HG03521 (cell line): Measurements from ENCODE around the gene MAML3.

Experiments used
- ATAC-seq: cut with Tn5 transposase; IDR thresholded peaks from one replicate; pipeline ENCODE4 v1.9.1; 2021; ENCODE audit warnings: mild to moderate bottlenecking, moderate library complexity; ENCODE audit not compliant: unreplicated experiment

The MAML3 gene

DNA sequence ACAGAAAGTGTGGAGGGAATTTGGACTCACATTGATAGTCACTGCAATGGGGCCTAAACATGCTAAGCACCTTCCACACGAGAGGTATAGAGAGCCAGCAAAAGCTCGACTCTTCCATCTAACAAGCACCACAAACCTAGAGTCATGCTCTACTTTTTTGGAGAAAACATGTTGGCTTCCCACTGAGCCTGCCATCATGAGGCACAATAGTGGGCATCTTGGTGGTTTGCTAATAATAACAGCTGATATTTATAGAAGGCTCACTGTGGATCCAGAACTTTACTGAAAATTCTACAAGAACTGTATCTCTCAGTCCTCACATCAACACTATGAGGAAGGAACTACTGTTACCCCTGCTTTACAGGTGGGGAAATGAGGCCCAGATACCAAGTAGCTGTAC lies 26.6 kb downstream of the MAML3 start:
- ATAC-seq, result no peak

DNA sequence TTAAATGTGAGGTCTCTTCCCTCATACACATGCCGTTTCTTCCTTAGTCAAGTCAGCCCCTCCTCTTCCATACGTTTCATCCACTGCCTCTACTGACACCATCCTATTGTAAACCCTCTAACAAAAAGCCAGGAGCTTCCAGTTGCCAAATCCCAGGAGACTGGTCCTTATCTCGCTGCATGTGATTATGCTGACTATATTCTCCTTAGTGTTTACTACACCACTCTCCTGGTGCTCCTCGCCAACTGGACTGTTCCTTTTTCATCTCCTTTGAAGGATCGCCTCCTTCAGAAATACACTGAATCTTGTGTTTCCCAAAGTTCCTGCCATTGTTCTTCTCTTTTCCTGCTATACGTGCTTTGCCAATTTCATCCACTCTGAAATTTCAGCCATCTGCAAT lies 27.7 kb downstream of the MAML3 start:
- ATAC-seq, result no peak

DNA sequence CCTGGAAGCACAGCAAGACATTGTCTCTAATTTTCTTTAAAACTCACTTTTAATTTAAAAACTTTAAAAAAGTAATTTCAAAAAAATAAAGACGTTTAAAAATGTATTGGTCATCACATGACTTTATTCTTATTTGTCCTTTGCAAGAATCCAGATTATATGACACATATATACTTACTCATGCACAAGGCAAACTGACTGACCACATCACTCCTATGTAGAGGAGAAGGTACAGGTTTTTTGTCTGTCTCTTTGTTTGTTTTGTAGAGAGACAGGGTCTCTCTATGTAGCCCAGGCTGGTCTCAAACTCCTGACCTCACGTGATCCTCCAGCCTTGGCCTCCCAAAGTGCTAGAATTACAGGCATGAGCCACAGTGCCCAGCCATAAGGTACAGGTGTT lies 28.6 kb downstream of the MAML3 start:
- no peak for ATAC-seq

DNA sequence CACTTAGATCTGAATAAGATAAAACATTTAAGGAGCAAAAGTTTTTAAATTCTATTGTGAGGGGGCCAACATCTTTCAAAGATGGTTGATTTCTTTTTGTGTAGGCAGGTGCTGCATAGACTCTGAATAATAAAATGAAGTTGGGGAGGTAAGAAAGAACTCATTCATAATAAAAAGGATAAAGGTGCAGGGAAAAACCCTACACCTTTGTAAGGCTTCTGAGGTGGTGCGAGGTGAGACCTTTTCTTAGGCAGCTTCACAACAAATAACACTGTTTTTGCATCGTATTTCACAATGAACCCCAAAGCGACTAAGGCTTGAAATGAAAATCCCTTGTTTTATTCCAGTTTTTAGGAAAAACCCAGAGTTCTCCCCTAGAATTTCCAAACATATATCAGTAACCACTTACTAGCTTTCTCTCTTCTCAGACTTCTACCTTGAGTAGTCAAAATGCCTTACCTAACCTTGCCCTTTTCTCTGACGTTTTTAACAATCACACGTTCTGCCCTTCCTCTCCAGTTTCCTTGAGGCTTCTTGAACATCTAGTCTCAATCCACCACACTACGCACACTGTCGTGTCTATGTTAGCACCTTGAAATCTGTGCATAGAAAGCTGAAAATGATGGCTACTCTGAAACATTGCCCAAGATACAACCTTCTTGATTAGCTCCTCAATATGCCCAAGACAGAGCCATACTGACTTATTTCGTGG lies 30.2 kb downstream of the MAML3 start:
- no peak for ATAC-seq

DNA sequence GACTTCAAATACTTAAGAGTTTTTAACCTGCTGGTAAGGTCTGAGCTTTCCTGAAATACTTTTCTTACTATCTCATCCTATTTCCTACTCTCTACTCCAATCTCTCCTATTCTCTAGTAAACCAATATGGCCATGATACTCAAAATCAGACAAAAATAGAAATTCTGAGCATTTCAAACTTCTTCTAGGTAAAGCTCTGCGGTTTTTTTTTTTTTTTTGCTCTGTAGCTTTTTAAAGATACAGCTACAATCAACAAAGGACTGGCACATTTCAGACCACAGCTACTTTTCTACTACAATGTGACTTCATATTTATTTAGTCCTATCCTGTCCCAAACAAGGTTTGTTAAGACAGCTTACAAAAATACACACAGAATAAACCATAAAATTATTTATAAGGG lies 31.1 kb downstream of the MAML3 start:
- ATAC-seq, result no peak

DNA sequence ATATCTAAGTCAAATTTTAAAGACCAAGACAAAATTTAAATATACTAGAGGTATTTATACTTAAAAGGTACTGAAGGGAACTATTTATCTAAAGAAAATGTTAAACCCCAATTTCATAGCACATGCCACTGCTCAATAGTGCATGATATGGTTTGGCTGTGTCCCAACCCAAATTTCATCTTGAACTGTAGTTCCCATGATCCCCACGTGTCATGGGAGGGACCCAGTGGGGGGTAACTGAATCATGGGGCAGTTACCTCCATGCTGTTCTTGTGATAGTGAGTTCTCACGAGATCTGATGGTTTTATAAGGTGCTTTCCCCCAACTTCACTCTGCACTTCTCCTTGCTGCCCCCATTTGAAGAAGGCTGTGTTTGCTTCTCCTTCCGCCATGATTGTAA lies 32.3 kb downstream of the MAML3 start:
- no peak for ATAC-seq

DNA sequence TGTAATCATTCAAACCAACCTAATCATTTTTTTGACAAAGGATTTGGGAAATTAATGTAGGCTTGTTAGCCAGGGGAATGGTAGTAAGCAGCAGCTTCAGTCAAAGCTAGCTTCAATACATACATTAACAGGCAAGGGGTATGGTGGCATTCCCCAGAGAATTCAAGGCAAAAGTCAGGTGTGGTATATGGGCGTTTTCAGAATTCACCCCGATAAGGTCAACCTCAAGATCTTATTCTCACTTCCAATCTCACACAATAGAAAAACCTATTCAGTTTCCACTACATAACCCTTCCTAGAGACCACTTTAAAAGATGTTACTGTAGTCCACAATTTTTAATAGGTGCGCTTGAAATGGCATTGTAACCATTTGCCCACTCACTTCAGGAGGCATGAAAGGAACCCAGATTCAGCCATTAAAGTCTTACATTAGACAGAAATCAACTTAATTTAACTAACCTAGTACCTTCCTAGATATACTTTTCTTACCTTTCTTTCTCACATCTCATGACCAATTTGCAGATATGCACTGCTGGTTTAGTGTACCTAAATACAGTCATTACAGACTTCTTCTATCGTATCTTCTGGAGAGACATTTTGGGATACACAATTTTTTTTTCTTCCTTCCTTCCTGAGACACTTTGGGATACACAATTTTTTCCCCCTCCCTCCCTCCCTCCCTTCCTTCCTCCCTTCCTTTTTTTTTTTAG lies 34.9 kb downstream of the MAML3 start:
- ATAC-seq, result no peak

DNA sequence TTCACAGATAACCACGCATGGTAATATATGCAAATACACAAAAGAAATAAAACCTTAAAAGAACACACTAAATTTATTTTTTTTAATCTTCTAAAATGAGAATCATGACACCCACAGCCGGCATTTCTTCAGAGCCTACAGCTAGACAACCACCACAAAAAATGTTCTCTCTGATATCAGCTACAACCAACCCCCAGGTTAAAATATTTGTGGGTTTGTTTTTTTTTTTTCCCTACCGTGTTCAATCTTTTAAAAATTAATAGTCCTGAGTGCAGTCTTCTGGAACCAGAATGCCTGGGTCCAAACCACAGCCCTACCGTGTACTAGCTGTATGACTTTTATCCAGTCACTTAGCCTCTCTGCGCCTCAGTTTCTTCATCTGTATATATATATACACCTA lies 36.0 kb downstream of the MAML3 start:
- no peak for ATAC-seq

DNA sequence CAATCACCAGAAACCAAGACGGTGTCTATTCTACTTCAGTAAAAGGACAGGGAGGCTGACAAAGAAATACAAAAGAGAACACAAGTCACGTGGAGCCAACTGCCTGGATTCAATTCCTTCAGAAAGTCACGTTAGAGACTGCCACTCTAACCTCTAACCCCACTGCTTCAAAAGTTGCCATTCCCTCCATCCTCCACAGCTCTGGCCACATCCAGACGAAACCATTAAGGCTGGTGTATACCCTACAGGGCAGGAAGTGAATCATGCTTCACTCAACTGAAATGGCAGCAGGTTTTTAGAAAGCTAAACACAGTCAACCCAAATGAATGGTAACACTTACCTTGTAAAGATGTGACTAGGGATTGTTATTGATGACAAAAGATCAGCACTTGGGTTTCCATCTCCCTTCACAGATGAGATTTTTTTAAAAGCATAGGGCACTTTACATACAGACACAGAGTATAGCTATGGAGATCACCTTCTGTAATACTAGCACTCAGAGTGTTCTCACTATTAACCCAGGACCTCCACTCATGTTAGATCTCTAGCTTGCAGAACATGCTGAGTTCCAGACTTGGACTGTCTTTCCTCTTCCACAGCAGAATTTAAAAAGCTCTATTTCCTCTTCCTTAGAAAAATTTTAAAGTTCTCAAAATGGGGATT lies 37.4 kb downstream of the MAML3 start:
- no peak for ATAC-seq

DNA sequence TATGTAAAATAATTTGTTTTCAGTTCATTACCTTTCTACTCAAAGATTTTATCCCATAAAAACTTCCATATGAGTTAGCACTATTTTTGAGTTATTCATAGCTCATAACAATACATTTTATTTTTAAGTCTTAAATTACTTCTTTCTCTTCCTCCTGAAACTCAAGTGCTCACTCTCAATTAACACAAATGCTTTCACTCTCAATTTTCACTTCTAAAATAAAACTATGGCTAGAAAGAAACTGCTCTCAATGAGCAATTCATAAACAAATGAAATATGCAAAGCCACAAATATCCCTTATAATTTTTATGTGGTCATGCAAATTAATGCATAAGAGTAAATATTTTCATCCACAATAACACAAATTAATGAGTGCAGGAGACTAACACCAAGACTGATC lies 38.8 kb downstream of the MAML3 start:
- no peak for ATAC-seq

DNA sequence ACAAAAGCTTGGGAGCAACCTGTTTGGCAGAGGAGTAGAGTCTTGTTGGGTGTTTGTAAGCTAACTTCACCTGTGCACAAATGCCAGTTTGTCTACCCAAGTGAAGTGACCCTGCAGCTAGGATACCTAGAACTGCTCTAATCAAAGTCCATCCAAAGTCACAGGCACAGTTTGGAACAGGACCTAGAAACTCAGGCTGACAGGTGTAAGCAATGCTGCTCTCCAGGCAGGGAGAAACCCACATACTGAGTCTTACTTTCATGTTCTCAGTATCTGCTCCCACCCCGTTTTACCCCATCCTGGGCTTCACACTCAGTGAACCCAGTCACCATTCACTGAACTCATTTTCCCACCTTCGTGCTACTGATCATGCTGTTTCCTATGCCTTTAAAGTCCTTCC lies 40.3 kb downstream of the MAML3 start:
- no peak for ATAC-seq

DNA sequence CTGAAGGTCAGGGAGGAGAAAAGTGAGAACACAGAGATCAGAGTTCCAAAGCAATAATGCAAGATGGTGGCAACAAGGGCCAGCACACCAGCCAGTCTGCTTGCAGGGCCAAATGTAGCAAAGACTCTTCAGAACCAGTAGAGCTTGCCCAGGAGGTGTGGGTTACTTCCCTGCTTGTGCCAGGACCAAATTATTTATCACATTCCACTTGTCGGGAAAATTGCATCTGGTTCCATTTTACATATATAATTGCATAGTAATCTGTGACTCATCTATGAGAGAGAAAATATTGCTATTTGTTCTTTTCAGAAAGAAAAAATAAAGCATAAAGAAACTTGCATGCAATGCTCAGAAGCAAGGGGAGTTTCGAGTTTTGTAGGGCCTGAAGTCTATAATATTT lies 41.4 kb downstream of the MAML3 start:
- no peak for ATAC-seq

DNA sequence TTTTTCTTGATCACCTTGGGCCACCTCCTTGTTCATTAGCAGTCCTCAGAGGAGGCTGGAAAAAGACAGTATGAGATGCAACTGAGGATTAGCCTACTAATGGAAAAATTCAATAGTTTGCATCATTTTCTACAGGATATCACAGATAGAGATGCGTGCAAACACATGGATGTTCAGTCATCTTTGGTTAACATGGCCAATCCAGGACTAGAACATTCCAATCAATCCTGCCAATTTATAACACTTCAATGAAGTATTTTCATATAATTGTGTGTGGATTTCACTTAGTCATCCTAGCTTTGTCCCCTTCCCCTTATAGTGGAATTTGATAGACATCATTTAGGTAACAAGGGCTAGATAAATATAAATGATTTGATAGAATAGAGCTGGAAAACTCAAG lies 42.7 kb downstream of the MAML3 start:
- no peak for ATAC-seq

DNA sequence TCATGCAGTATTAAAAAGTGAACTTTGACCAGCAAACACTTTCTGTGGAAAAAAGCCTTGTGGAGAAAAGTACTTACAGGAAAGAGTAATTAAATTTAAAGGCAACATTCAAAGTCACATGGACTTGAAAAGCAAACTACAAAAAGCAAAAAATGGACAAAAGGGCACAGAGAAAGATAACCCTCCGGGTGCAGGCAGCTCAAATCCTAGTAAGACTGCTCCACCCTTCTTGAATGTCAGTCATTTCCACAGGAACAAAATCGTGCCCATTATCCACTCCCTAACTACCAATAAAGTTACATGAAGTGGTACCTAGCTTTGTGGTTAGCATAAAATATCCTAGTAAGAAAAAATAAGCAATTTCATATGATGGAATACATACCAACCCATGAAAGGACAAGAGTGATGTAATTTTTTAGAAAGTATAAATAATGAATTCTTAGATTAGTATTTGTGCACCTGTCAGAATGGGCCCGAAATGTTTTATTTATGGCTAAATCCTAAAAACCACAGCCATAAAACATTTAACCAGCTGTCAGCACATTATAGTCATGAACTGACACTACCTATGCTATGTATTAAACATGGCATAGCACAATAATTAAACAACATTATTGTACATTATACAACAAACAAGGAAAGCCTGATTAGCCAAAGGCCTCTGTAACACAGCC lies 43.3 kb downstream of the MAML3 start:
- ATAC-seq, result no peak

DNA sequence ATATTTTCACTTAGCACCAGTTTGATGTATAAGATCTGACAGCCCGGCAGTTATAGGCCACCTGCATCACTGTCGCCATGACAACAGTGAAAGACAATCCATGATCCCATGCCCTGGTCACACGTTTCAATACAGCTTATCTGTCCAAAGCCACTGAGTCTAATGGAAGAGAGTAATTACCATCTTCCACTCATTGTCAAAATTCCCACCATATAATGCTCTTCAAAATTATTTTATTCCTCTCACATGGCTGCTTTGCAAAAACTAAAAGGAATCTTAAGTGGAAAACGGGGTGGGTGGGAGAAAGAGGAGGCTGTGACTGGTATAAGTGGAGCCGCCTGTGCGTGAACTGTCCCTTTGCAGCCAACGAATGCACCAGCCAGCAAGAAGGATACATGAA lies 44.2 kb downstream of the MAML3 start:
- no peak for ATAC-seq

DNA sequence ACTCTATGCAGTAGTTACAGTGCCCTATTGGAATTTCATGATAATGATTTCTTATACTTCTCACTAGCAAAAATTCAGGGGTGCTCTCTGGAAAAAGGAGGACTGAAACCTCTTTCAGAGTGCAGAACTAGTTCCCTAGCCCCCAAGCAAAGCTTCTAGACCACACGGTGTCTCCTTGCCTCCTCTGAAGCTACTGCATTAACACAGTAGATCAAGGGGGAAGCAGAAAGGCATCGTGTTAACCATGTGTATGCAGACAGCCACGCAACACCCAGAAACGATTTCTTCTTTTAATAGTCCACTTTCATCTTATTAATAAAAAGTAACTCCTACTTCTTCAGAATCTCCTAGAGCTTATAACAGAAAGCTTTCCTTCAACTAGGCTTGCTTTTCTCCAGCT lies 44.7 kb downstream of the MAML3 start:
- no peak for ATAC-seq

DNA sequence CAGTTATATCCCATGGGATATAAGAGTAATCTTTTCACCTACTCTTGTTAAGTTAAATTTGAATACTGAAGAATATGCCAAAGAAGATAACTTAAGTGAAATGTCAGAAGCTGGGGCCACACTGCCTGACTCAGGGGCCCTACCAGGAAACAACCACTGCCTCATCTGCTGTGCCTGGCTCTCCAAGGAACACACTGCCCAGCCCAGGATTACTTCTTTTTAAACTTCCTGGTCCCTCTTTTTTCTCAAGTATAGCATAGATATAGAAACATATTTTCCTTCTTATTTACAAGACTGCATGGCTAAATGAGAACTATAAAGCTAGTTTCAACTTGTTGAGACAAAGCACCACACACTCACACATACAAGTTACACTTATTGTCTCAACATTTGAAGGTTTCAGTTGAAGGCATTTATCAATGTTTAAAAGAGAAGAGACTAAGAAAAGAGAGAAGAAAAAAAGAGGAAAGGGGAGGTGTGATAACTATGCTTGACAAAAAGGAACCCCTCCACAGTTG lies 45.2 kb downstream of the MAML3 start:
- no peak for ATAC-seq

DNA sequence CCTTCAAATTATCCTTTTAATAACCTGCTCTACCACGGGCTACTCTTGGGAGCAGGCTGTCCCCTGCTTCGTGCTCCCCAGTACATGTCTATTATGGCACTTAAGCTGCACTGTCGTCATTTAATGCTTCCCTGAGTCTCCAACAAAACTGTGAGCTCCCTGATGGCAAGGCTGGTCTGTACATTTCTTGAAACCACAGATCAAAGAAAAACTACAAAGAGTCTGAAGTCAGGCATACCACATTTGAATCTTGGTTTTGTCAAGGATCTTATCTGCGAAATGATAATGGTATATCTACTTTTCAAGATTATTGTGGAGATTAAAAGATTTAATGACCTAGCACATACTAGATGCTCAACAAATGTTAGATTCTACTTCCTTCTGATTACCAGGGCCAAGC lies 45.7 kb downstream of the MAML3 start:
- ATAC-seq, result no peak

DNA sequence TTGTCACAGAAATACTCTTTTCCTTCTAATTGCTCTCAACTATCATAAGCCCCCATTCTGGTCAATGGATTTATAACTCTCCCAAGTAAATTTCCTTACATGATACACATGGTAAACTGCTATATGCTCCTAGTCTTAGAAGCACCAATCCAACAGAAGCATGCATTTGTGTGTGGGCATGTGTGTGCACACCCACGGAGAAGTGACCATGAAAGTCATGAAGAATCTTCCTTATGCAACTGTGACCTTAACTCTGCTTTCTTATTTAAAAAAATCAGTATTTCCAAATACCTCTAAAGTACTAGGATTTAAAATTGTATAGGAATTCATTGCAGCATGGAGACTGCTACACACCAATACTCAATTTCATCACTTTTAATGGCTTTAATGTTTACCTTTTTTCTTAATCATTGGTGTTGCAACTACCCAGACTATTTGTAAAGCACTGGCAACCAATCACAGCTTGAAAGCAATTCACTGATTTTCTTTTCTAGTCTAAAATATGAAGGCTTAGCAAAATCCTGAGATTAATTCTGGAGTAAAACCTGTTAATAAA lies 47.6 kb downstream of the MAML3 start:
- no peak for ATAC-seq

DNA sequence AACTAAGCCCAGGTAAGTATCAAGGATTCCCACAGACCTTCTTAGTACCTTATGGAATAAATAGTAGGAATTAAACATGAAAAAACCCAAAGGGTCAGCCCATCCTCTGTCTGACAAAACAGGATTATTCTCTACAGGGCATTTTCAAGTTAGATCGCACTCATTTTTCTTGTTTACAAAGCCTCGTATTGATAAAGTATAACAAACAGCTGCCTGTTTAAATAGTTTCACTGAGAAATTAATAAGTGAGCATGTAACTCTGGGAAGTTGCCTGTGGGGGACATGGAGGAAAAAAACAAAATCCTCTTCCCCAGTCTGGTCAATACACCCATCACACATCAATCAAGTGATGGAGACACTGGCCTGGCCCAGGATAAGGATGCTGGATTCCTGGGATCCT lies 48.5 kb downstream of the MAML3 start:
- no peak for ATAC-seq

DNA sequence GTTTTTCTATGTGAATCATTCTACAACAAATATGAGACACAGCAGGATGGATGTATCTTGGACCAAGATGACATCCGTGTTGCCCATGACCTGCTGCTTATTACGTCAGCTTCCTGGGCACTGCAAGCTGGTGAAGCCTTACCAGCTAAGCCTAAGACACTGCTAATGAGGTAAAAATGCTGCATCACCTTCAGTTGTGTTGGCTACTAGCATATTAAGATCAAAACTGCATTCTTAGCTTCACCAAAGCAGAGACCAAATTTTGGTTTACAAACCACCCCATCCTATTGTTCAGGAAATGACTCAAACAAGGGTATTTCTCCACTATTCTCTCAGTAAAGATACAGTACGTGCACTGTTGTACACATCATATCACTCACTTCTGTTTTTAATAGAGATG lies 50.3 kb downstream of the MAML3 start:
- peak; percentile 58 for ATAC-seq
